IMR-90 (cell line): ENCODE measurements around the gene FBXW4.

Source experiments
- FOS ChIP-seq: fragments of 150-350 bp; IDR thresholded peaks from 2 replicates; pipeline ENCODE4 v1.6.1; 2016; ENCODE audit warnings: low read depth, low read length
- NFE2L2 ChIP-seq: fragments of 150-350 bp; IDR thresholded peaks from 2 replicates; pipeline ENCODE4 v1.6.1; 2016; ENCODE audit warnings: low read depth, mild to moderate bottlenecking, low read length
- POLR2A ChIP-seq: IDR thresholded peaks from 2 replicates; pipeline ENCODE4 v1.6.1; 2012; ENCODE audit warnings: mild to moderate bottlenecking, low read depth, low read length
- RAD21 ChIP-seq: IDR thresholded peaks from 2 replicates; pipeline ENCODE4 v1.6.1; 2012; ENCODE audit warnings: low read length, improper control_type of control experiment
- TF ChIP-seq, protein P1 (sequence below): conservative IDR thresholded peaks from 2 replicates; pipeline ENCODE4 v1.5.1; 2012; ENCODE audit warnings: mild to moderate bottlenecking, low read depth, low read length, improper control_type of control experiment

DNA sequence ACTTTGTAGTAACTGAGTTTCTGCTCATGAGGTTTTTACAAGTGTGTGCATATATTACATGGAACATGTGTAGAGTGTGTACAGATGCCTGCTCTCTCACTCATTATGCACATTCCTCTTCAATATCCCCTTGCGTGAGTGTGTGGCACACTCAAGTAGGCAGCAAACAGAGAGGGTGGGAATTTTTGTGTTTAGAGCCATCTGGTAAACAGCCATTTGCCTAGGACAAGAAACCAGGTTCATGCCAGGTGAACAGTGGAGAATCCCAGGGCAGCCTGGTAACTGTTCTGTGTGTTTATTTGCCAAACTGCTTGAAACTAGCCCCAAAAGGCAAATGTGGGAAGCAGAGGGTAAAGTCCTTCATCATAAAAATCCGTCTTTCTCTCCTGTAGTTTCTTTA, 19.9 kb downstream of the FBXW4 start:
- TF ChIP-seq POLR2A (no peak), NFE2L2 (no peak), FOS (no peak), RAD21 (no peak)
- TF ChIP-seq, protein P1, sequence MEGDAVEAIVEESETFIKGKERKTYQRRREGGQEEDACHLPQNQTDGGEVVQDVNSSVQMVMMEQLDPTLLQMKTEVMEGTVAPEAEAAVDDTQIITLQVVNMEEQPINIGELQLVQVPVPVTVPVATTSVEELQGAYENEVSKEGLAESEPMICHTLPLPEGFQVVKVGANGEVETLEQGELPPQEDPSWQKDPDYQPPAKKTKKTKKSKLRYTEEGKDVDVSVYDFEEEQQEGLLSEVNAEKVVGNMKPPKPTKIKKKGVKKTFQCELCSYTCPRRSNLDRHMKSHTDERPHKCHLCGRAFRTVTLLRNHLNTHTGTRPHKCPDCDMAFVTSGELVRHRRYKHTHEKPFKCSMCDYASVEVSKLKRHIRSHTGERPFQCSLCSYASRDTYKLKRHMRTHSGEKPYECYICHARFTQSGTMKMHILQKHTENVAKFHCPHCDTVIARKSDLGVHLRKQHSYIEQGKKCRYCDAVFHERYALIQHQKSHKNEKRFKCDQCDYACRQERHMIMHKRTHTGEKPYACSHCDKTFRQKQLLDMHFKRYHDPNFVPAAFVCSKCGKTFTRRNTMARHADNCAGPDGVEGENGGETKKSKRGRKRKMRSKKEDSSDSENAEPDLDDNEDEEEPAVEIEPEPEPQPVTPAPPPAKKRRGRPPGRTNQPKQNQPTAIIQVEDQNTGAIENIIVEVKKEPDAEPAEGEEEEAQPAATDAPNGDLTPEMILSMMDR: no peak
